ENCODE data around the gene CYSRT1. TPM values are rescaled to one million over a fixed set of nuclear protein-coding genes. Genes with fewer than 3 reads are reported as not detected.

The CYSRT1 gene
- total RNA-seq, 1 experiment from 2014 or later: 1.7 TPM

GRCh38 chr9:137266162-137266527 lies 41.2 kb downstream of the CYSRT1 start:
- no peak for DNase-seq
- peaks cover 41% of the 10 kb centered on the region for H3K36me3 ChIP-seq
- no peaks in the 10 kb centered on the region for H3K4me1 ChIP-seq

GRCh38 chr9:137266585-137267453 lies 41.8 kb downstream of the CYSRT1 start:
- Histone ChIP-seq H3K27me3 (no peaks in the 10 kb centered on the region), H3K4me1 (no peaks in the 10 kb centered on the region), H3K27ac (no peak overlapping the region), H3K9me3 (replicated peaks) (no peaks in the 10 kb centered on the region), H3K36me3 (peaks cover 41% of the 10 kb centered on the region), H3K4me3 (no peak overlapping the region)
- DNase-seq: no peak

More at GRCh38 chr9:137266162-137266527, 41.2 kb downstream of the CYSRT1 start:
- no peak overlapping the region for H3K27ac ChIP-seq
- H3K27me3 ChIP-seq: no peaks in the 10 kb centered on the region
- no peaks in the 10 kb centered on the region for H3K9me3 ChIP-seq (replicated peaks)
- H3K4me3 ChIP-seq: no peak overlapping the region

- no peak overlapping the region for H3K27ac ChIP-seq
- no peaks in the 10 kb centered on the region for H3K4me1 ChIP-seq
- H3K9me3 ChIP-seq (replicated peaks): no peaks in the 10 kb centered on the region
- no peaks in the 10 kb centered on the region for H3K27me3 ChIP-seq
- H3K4me3 ChIP-seq: no peak overlapping the region
- no peak for DNase-seq
- peaks cover 43% of the 10 kb centered on the region for H3K36me3 ChIP-seq
Observed at GRCh38 chr9:137267933-137268355, 43.0 kb downstream of the CYSRT1 start.

- Histone ChIP-seq H3K9me3 (replicated peaks) (no peaks in the 10 kb centered on the region), H3K27ac (no peak overlapping the region), H3K4me3 (no peak overlapping the region), H3K36me3 (peaks cover 44% of the 10 kb centered on the region), H3K27me3 (no peaks in the 10 kb centered on the region), H3K4me1 (no peaks in the 10 kb centered on the region)
- DNase-seq: no peak
Observed at GRCh38 chr9:137268538-137269201, 43.7 kb downstream of the CYSRT1 start.

- H3K27me3 ChIP-seq: no peaks in the 10 kb centered on the region
- no peak overlapping the region for H3K27ac ChIP-seq
- H3K9me3 ChIP-seq (replicated peaks): no peaks in the 10 kb centered on the region
- no peak for DNase-seq
- H3K4me3 ChIP-seq: no peak overlapping the region
- H3K36me3 ChIP-seq: peaks cover 38% of the 10 kb centered on the region
- no peaks in the 10 kb centered on the region; the same call in 1 of the 2 replicates for H3K4me1 ChIP-seq
Observed at GRCh38 chr9:137269231-137269772, 44.3 kb downstream of the CYSRT1 start.

- H3K9me3 ChIP-seq (replicated peaks): no peaks in the 10 kb centered on the region
- DNase-seq: no peak
- peaks cover 4% of the 10 kb centered on the region for H3K4me1 ChIP-seq
- H3K36me3 ChIP-seq: peaks cover 27% of the 10 kb centered on the region
- no peak overlapping the region for H3K4me3 ChIP-seq
- no peak overlapping the region for H3K27ac ChIP-seq
- H3K27me3 ChIP-seq: no peaks in the 10 kb centered on the region
Observed at GRCh38 chr9:137270929-137271695, 46.1 kb downstream of the CYSRT1 start.

- peaks cover 22% of the 10 kb centered on the region for H3K36me3 ChIP-seq
- no peak for DNase-seq
- peaks cover 10% of the 10 kb centered on the region for H3K4me1 ChIP-seq
- no peak overlapping the region for H3K4me3 ChIP-seq
- H3K27ac ChIP-seq: no peak overlapping the region
- no peaks in the 10 kb centered on the region for H3K9me3 ChIP-seq (replicated peaks)
- H3K27me3 ChIP-seq: no peaks in the 10 kb centered on the region
Observed at GRCh38 chr9:137271696-137272076, 46.7 kb downstream of the CYSRT1 start.

GRCh38 chr9:137272241-137273094 lies 47.5 kb downstream of the CYSRT1 start:
- DNase-seq: no peak

GRCh38 chr9:137273095-137273490 lies 48.1 kb downstream of the CYSRT1 start:
- H3K9me3 ChIP-seq (replicated peaks): no peaks in the 10 kb centered on the region
- H3K4me3 ChIP-seq: no peak overlapping the region
- H3K4me1 ChIP-seq: peaks cover 23% of the 10 kb centered on the region
- H3K36me3 ChIP-seq: peaks cover 16% of the 10 kb centered on the region
- no peaks in the 10 kb centered on the region for H3K27me3 ChIP-seq
- no peak for DNase-seq
- H3K27ac ChIP-seq: no peak overlapping the region

More at GRCh38 chr9:137272241-137273094, 47.5 kb downstream of the CYSRT1 start:
- Histone ChIP-seq H3K4me3 (no peak overlapping the region), H3K27ac (no peak overlapping the region), H3K27me3 (no peaks in the 10 kb centered on the region), H3K36me3 (peaks cover 22% of the 10 kb centered on the region), H3K9me3 (replicated peaks) (no peaks in the 10 kb centered on the region), H3K4me1 (peaks cover 18% of the 10 kb centered on the region)

- DNase-seq: peak in 1 of 2 experiments; percentile 2
- H3K27me3 ChIP-seq: no peaks in the 10 kb centered on the region
- H3K27ac ChIP-seq: no peak overlapping the region
- no peaks in the 10 kb centered on the region for H3K9me3 ChIP-seq (replicated peaks)
- H3K4me3 ChIP-seq: no peak overlapping the region
- H3K4me1 ChIP-seq: peaks cover 23% of the 10 kb centered on the region
- H3K36me3 ChIP-seq: peaks cover 15% of the 10 kb centered on the region
Observed at GRCh38 chr9:137273611-137274320, 48.8 kb downstream of the CYSRT1 start.

- Histone ChIP-seq H3K27ac (no peak overlapping the region), H3K9me3 (replicated peaks) (no peaks in the 10 kb centered on the region), H3K4me1 (peaks cover 23% of the 10 kb centered on the region), H3K4me3 (no peak overlapping the region), H3K27me3 (no peaks in the 10 kb centered on the region), H3K36me3 (peaks cover 10% of the 10 kb centered on the region)
- no peak for DNase-seq
Observed at GRCh38 chr9:137275203-137275587, 50.2 kb downstream of the CYSRT1 start.

Measured in SJCRH30 (cell line).